Fibroblast of mammary gland (primary cell): Measurements from ENCODE around the gene SYT12.
A peak's percentile ranks its signal among the peaks of the same experiment; 100 is the strongest.

ENCODE experiments used
- DNase-seq: peaks from one replicate; pipeline ENCODE4 v3.0.0-alpha.2; 2010; ENCODE audit warnings: low read depth
- H3K4me3 ChIP-seq: 2 replicates; pipeline ENCODE4 v1.5.1; 2011; ENCODE audit warnings: low read depth, mild to moderate bottlenecking, low read length, moderate library complexity; ENCODE audit not compliant: control insufficient read depth
- CTCF ChIP-seq: conservative IDR thresholded peaks from 2 replicates; pipeline ENCODE4 v1.5.1; 2011; ENCODE audit warnings: low read depth, low read length, inconsistent platforms; ENCODE audit not compliant: control insufficient read depth, insufficient read depth

Gene SYT12

GRCh38 chr11:67022961-67023956, at the start of gene SYT12:
Gene SYT12, plus strand, starts transcription at chr11:67023134. Its CDS starts 7,011 bp downstream, at chr11:67030145.
- TF ChIP-seq CTCF, result no peak
- peak within 1 kb of the TSS; percentile 8 for H3K4me3 ChIP-seq
- no peak for DNase-seq

GRCh38 chr11:66973956-66974580, 48.9 kb upstream of the SYT12 start:
- no peak for TF ChIP-seq CTCF
- H3K4me3 ChIP-seq, result no peak overlapping the region
- no peak for DNase-seq

- no peak for DNase-seq
- TF ChIP-seq CTCF, result no peak
- H3K4me3 ChIP-seq, result no peak within 1 kb of the TSS
Observed at GRCh38 chr11:66974724-66975404, 48.1 kb upstream of the SYT12 start, which contains the start of gene C11orf86. Gene C11orf86, plus strand, starts transcription at chr11:66975304. Its CDS starts 59 bp downstream, at chr11:66975363.

- no peak for DNase-seq
- no peak overlapping the region for H3K4me3 ChIP-seq
- TF ChIP-seq CTCF, result no peak
Observed at GRCh38 chr11:66975405-66976027, 47.4 kb upstream of the SYT12 start.

GRCh38 chr11:66976028-66976467, 46.9 kb upstream of the SYT12 start:
- H3K4me3 ChIP-seq, result no peak overlapping the region
- DNase-seq, result no peak
- peak; percentile 77 for TF ChIP-seq CTCF

GRCh38 chr11:66976925-66977324, 46.0 kb upstream of the SYT12 start:
- no peak overlapping the region for H3K4me3 ChIP-seq
- no peak for DNase-seq
- no peak for TF ChIP-seq CTCF
